DOHH2 (cell line): ENCODE results near the gene FHOD3.

Source experiments
- CTCF ChIP-seq: fragments of 200-600 bp; sonication (generic); IDR thresholded peaks from one replicate; pipeline ENCODE4 v1.5.1; 2014; ENCODE audit warnings: antibody characterized with exemption, mild to moderate bottlenecking, low read depth, low read length; ENCODE audit not compliant: poor library complexity, severe bottlenecking
- EZH2phosphoT487 ChIP-seq: fragments of 200-600 bp; sonication (generic); IDR thresholded peaks from 2 replicates; pipeline ENCODE4 v1.6.1; 2017; ENCODE audit warnings: borderline replicate concordance, mild to moderate bottlenecking, antibody characterized with exemption, low read length, moderate library complexity, mixed read lengths

GRCh38 chr18:36532815-36533214 lies 235.3 kb downstream of the FHOD3 start:
- no peak for TF ChIP-seq CTCF
- TF ChIP-seq EZH2phosphoT487 = no peak
